ENCODE results near the gene PRMT1.

The PRMT1 gene

DNA sequence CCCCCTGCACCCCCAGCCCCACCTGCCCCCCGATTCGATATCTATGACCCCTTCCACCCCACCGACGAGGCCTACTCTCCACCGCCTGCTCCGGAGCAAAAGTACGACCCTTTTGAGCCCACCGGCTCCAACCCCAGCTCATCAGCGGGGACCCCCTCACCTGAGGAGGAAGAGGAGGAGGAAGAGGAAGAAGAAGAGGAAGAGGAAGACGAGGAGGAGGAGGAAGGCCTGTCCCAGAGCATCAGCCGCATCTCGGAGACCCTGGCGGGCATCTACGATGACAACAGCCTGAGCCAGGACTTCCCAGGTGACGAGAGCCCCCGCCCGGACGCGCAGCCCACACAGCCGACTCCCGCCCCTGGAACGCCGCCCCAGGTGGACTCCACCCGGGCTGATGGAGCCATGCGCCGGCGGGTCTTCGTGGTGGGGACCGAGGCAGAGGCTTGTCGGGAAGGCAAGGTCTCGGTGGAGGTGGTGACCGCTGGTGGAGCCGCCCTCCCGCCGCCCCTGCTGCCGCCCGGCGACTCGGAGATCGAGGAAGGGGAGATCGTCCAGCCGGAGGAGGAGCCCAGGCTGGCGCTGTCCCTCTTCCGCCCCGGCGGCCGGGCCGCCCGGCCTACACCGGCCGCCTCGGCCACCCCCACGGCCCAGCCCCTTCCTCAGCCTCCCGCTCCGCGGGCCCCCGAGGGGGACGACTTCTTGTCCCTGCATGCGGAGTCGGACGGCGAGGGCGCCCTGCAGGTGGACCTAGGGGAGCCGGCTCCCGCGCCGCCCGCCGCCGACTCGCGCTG, 25.8 kb upstream of the PRMT1 start:
- DNase-seq (ENCODE audit: low spot score) = no peak

- DNase-seq (ENCODE audit: low spot score) = no peak
Observed at GRCh38 chr19:49651820-49652550, 25.1 kb upstream of the PRMT1 start.

- no peak for DNase-seq (ENCODE audit: low spot score)
Observed at GRCh38 chr19:49652551-49653465, 24.3 kb upstream of the PRMT1 start.

DNA sequence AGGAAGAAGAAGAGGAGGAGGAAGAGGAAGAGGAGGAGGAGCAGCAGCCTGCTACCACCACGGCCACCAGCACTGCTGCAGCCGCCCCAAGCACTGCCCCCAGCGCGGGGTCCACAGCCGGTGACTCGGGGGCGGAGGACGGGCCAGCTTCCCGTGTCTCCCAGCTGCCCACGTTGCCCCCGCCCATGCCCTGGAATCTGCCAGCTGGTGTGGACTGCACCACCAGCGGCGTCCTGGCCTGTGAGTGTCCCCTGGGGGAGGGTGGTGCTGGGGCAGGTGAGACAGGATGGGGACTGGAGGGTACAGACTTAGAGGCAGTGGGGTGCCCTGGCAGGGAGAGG, 23.6 kb upstream of the PRMT1 start:
- no peak for DNase-seq (ENCODE audit: low spot score)

- DNase-seq (ENCODE audit: low spot score) = no peak
Observed at GRCh38 chr19:49654581-49654980, 22.5 kb upstream of the PRMT1 start.

- DNase-seq (ENCODE audit: low spot score) = no peak
Observed at GRCh38 chr19:49655570-49656455, 21.3 kb upstream of the PRMT1 start.

DNA sequence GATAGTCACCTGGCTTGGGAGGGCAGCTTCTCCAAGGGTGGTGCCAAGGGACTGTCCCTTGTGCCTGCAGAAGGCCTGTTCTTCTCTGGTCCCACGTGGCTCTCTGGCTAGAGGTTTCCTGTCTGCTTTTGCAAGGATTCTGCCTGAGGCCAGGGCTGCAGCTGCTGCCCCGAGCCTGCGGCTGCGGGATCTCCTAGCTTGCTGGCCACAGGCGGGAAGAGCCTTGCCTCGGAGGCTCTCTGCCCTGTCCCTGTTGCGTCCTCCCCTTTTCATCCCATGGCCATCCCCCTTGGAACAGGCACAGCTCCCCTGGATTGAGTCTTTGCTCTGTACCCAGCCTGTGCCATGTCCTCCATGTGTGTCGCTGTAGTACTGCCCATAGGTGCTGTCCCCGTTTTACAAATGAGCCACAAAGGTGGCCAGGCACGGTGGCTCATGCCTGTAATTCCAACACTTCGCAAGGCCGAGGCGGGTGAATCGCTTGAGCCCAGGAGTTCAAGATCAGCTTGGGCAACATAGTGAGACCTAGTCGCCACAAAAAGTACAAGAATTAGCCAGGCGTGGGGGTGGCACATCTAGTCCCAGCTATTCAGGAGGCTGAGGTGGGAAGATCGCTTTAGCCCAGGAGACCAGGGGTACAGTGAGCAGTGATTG, 20.5 kb upstream of the PRMT1 start:
- DNase-seq (ENCODE audit: low spot score) = no peak

GRCh38 chr19:49657493-49658138, 19.5 kb upstream of the PRMT1 start:
- DNase-seq (ENCODE audit: low spot score) = no peak

GRCh38 chr19:49658139-49658517, 18.9 kb upstream of the PRMT1 start:
- no peak for DNase-seq (ENCODE audit: low spot score)

DNA sequence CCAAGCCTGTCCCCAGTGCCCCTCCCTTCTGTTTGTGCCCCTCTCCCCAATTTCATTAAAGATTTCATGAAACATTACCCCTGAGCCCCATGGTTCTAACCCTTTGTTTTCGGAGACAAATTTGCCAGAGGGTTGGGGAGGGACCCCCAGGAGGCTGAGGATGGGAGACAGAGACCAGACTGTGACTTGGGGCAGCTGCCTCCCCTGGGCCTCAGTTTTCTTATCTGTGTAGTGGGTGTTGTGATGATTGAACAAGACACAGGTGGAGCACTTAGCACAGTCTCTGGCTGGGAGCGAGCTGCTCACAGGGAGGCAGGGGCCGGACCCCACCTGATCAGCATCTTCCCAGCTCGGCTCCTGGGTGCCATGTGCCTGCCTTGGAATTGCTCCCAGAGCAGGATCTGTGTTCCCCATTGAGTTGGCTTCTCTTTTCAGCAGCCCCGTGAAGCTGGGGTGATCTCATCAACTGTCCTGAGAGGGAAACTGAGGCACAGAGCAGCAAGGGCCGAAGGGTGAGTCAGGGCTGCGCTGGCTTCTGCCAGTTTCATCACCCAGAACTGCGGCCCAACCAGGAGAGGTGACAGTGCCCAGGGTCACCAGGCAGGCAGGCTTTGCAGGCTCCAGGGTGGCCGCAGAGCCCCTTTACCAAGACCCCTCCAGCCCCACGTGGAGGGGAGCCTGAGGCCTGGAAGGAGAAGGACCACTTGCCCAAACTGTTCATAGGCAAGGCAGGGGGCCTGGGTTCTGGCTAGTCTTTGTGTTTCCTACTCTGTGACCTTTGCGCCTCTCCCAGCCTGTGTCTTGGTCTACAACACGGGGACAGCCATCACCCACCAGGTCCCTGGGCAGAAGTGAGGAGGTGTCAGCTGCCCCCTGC, 18.3 kb upstream of the PRMT1 start:
- DNase-seq (ENCODE audit: low spot score) = no peak

DNA sequence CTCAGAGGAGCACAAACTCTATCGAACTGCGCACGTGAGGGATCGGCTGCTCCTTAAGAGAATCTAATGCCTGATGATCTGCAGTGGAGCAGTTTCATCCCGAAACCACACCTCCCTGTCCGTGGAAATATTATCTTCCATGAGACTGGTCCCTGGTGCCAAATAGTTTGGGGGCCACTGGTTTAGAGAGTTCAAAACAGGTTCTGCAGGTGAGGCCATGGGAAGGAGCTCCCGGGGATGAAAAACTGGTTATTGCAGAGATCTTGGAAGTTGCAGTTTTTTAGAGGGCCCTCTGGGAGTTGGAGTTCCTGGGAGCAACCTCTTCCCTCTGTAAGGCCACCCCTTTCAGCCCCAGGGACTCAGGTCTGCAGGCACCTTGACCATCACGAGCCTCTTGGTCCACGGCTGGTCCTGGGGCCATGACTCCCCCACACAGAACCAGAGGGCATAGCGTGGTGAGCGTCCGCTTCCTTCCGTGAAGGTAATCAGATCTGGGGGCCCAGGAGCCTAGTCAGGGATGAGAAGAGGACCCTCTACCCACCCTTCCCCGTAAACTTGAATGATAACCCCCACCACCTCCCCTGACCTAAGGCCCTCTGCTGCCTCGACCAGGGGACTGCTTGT, 16.6 kb upstream of the PRMT1 start:
- no peak for DNase-seq (ENCODE audit: low spot score)

DNA sequence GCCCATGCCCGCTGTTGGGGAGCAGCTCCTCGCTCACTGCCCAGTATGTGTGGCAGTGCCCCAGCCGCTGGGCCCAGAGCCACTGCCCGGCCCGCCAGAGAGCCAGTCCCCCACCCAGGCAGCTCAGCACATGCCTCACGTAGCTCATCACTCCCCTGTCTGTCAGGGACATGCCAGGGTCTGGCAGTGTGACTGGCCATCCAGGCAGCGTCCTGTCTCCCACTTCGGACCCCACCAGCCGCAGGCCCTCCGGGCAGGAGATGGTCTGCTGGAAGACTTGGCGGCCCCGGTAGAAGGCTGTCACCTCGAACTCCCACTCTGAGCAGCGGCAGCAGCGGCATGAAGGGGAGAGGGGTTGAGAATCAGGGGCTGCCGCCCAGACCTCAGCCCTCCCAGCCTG, 15.1 kb upstream of the PRMT1 start:
- no peak for DNase-seq (ENCODE audit: low spot score)

GRCh38 chr19:49663224-49663623, 13.8 kb upstream of the PRMT1 start:
- DNase-seq (ENCODE audit: low spot score) = no peak

- DNase-seq (ENCODE audit: low spot score) = peak; percentile 90
Observed at GRCh38 chr19:49664171-49665035, 12.7 kb upstream of the PRMT1 start.

DNA sequence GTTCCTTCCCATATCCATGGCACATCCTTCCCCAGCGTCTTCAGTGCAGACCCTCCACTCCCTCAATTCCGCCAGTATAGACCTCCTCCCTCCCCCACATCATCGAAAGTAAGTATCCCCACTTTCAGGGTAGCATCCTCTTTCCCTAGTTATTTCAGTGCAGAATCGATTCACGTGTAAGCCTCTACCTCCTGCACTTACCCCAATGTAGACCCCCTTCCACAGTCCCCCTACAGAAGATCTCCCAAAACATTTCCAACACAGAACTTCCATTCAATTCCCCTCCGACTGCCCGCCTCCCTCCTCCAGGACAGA, 12.1 kb upstream of the PRMT1 start:
- DNase-seq (ENCODE audit: low spot score) = no peak

DNA sequence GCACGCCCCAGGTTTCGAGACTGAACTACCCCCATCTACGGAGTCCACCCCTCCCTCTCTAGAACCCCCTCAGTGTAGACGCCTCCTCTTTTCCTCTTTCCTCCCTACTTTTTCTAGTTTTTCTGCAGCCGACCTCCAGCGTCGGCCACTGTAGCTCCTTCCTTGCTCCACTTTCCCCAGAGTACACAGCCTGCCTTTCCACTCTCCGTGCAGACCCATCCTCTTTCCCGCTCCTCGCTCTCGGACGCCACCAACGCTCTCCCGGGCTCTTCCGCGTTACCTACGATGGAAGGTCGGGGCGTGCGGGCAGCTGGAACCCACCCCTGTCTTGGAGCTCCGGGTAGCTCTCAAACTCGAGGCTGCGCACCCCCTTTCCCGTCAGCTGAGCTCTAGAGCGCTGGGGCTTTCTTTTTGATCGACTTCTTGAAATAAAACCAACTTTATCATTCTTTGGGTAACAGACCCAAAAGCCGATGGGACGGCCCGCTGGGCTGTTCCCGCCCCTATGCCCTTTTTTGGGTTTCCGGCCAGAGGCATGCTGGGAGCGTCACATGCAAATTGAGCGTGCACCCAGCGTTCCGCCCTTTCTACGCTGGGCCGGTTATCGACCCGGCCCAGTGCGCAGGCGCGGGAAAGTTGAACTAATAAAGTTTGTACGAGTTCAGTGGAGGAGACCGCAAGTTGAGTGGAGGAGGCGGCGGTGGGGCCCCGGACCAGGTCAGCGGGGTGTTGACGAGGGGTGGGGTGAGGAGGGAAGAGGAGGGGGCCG, 11.5 kb upstream of the PRMT1 start, which contains the start of the genes BCL2L12 and IRF3:
TSS of gene BCL2L12 (plus strand) at position 583 of the 769 bp plus-strand sequence. CDS start 760 bp downstream, outside the sequence.
TSS of gene IRF3 (minus strand) at position 507 of the 769 bp plus-strand sequence. CDS start 1,019 bp downstream, outside the sequence.
- peak; percentile 98 for DNase-seq (ENCODE audit: low spot score)

DNA sequence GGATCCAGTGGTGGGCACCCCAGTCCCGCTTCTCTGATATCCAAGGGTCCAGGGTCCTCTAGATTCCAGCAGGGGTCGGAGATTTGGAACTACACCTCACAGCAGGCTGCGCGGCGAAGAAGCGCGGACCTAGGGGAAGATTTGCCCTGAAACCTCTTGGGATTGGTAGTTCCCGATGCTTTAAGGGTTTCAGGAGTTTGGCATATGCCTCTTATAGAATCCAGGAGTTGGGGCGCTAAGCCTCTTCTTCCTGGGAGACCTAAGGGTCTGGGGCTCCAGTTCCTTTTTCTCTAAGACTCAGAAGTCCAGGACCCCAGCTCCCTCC, 11.0 kb upstream of the PRMT1 start:
- no peak for DNase-seq (ENCODE audit: low spot score)
